Osteocyte (in vitro differentiated cells): Measurements from ENCODE around the gene CRYBB1. TPM values are rescaled to one million over a fixed set of nuclear protein-coding genes. Genes with fewer than 3 reads are reported as not detected.

Experiments used
- DNase-seq: peaks from one replicate; pipeline ENCODE4 v3.0.0; 2021; ENCODE audit warnings: mixed read lengths; ENCODE audit not compliant: unreplicated experiment; ENCODE audit errors: extremely low spot score
- H3K27ac Mint-ChIP-seq: one replicate; pipeline ENCODE4 v1.8.0; 2021; ENCODE audit warnings: mild to moderate bottlenecking, mixed read lengths; ENCODE audit not compliant: unreplicated experiment
- H3K27me3 Mint-ChIP-seq: one replicate; pipeline ENCODE4 v1.8.0; 2021; ENCODE audit warnings: mixed read lengths; ENCODE audit not compliant: unreplicated experiment
- H3K36me3 Mint-ChIP-seq: one replicate; pipeline ENCODE4 v1.8.0; 2021; ENCODE audit warnings: mixed read lengths; ENCODE audit not compliant: unreplicated experiment
- H3K4me1 Mint-ChIP-seq: one replicate; pipeline ENCODE4 v1.8.0; 2021; ENCODE audit warnings: mixed read lengths; ENCODE audit not compliant: unreplicated experiment
- H3K4me3 Mint-ChIP-seq: one replicate; pipeline ENCODE4 v1.8.0; 2021; ENCODE audit warnings: mild to moderate bottlenecking, moderate library complexity, mixed read lengths; ENCODE audit not compliant: unreplicated experiment
- H3K9me3 Mint-ChIP-seq: one replicate; pipeline ENCODE4 v1.8.0; 2021; ENCODE audit warnings: mixed read lengths; ENCODE audit not compliant: unreplicated experiment
- total RNA-seq: library from RNA; stranded (reverse); gene quantifications from 2 replicates; pipeline ENCODE4 v1.2.1, GENCODE V29; 2021
- TF ChIP-seq, protein P1 (sequence below): fragments of 200-600 bp; sonication (generic); IDR thresholded peaks from 2 replicates; pipeline ENCODE4 v1.5.0; 2021; ENCODE audit warnings: antibody characterized with exemption, mild to moderate bottlenecking, moderate library complexity

The CRYBB1 gene
- total RNA-seq, 1 donor from 2014 or later, result not detected

DNA sequence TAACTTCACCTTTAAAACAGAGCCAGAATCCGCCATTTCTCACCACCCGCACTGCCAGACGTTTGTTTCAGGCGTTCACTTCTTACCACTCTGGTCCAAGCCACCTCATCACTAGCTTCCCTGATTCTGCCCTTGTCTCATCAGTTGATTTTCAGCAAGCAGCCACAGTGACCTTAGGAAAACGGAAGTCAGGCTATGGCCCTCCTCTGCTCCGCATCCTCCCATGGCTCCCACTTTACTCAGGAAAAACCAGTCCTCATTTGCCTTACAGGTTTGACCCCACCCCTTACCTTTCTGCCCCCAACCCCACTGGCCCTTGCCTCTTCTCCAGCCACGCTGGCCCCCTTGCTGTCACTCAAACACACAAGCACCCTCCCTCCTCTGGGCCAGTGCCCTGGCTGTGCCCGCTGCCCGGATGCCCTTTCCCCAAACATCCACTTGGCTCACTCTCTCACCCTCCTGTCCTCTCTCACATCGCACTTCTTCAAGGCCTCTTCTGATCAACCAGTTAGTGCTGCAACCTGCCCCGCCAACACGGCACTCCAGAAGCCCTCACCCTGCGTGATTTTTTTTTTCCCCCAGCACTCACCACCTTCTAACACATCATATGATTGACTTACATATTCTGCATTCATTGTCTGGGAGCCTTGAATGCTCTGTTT, 46.8 kb downstream of the CRYBB1 start:
- H3K27me3 Mint-ChIP-seq, result no peaks in the 10 kb centered on the region
- no peak overlapping the region for H3K27ac Mint-ChIP-seq
- no peak for DNase-seq
- H3K4me3 Mint-ChIP-seq, result no peak overlapping the region
- H3K4me1 Mint-ChIP-seq, result peaks cover 4% of the 10 kb centered on the region
- H3K9me3 Mint-ChIP-seq, result no peaks in the 10 kb centered on the region
- peaks cover 4% of the 10 kb centered on the region for H3K36me3 Mint-ChIP-seq
- TF ChIP-seq, protein P1, sequence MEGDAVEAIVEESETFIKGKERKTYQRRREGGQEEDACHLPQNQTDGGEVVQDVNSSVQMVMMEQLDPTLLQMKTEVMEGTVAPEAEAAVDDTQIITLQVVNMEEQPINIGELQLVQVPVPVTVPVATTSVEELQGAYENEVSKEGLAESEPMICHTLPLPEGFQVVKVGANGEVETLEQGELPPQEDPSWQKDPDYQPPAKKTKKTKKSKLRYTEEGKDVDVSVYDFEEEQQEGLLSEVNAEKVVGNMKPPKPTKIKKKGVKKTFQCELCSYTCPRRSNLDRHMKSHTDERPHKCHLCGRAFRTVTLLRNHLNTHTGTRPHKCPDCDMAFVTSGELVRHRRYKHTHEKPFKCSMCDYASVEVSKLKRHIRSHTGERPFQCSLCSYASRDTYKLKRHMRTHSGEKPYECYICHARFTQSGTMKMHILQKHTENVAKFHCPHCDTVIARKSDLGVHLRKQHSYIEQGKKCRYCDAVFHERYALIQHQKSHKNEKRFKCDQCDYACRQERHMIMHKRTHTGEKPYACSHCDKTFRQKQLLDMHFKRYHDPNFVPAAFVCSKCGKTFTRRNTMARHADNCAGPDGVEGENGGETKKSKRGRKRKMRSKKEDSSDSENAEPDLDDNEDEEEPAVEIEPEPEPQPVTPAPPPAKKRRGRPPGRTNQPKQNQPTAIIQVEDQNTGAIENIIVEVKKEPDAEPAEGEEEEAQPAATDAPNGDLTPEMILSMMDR, result no peak

DNA sequence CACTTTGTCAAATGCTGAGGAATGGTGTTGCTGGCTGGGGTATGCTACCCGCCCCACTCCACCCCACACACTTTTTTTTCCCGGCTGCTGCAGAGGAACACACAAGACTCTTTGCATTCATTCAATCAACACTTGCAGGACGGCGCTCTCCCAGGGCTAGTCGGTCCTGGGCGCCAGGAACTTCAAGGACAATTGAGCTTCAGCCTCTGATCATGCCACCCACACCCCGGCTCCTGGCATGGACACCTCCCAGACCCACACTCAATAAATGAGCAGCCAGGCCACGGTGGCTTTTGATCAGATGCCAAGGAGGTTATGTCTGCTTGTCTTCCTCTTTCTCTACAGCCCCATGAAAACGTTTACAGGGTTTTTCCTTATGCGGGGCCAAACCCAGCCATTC, 47.7 kb downstream of the CRYBB1 start:
- Mint-ChIP-seq H3K9me3 (no peaks in the 10 kb centered on the region), H3K4me1 (peaks cover 4% of the 10 kb centered on the region), H3K4me3 (no peak overlapping the region), H3K36me3 (peaks cover 4% of the 10 kb centered on the region), H3K27ac (no peak overlapping the region), H3K27me3 (no peaks in the 10 kb centered on the region)
- TF ChIP-seq, protein P1, result no peak
- no peak for DNase-seq

DNA sequence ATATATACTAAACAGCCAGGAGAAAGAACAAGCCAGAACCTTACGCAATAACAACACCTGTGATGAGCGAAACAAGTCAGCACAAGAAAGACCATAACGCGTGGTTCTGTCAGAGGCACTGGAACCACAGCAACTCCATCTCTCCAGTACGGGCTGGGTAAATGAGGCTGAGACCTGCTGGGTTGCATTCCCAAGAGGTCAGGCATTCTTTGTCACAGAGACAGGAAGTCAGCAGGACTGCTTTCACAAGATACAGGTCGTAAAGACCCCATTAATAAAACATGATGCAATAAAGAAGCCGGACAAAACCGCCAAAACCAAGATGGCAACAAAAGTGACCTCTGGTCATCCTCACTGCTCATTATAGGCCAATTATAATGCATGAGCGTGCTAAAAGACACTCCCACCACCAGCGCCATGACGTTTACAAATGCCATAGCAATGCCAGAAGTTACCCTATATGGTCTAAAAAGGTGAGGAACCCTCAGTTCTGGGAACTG, 49.6 kb downstream of the CRYBB1 start:
- H3K9me3 Mint-ChIP-seq, result no peaks in the 10 kb centered on the region

DNA sequence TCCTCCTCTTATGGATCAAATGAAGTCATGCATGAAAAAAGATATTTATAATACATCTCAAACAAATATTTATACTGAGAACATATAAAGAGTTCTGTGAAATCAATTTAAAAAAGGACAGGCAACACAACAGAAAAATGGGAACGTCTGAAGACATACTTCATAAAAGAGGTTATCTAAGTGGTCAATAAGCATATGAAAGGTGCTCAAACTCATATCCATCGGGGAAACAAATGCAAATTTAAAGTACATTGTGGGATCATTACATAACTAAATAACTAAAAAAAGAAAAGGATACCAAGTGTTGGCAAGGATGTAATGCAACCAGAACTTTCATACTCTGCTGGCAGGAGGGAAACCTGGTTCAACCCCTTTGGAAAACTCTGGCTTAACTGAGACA, 50.2 kb downstream of the CRYBB1 start:
- Mint-ChIP-seq H3K4me1 (peaks cover 4% of the 10 kb centered on the region), H3K27ac (no peak overlapping the region), H3K9me3 (no peaks in the 10 kb centered on the region), H3K27me3 (no peaks in the 10 kb centered on the region), H3K36me3 (peaks cover 2% of the 10 kb centered on the region), H3K4me3 (no peak overlapping the region)
- no peak for DNase-seq
- TF ChIP-seq, protein P1, result no peak

More for the DNA sequence above, 49.6 kb downstream of the CRYBB1 start:
- DNase-seq, result no peak
- Mint-ChIP-seq H3K27me3 (no peaks in the 10 kb centered on the region), H3K4me3 (no peak overlapping the region), H3K36me3 (peaks cover 4% of the 10 kb centered on the region), H3K27ac (no peak overlapping the region), H3K4me1 (peaks cover 4% of the 10 kb centered on the region)
- TF ChIP-seq, protein P1, result no peak

DNA sequence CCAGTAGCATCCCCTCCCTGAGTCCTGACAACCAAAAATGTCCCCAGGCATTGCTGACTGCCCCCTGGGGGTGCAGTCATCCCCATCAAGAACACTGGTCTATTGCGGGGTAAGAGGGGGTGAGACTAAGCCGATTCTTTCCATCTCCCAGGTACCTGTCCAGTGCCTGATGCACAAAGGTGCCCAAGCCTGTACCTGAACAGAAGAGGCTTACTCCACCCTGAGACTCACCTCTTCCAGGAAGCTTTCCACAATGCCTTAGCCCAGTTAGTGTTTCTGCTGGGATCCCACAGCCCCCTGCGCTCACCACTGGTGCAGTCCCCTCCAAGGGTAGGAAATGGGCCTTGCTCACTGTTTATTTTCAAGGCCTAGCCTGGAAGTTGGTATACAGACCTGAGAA, 50.8 kb downstream of the CRYBB1 start:
- no peak for DNase-seq
- H3K36me3 Mint-ChIP-seq, result peaks cover 1% of the 10 kb centered on the region
- H3K27me3 Mint-ChIP-seq, result no peaks in the 10 kb centered on the region
- H3K4me3 Mint-ChIP-seq, result no peak overlapping the region
- TF ChIP-seq, protein P1, result no peak
- no peaks in the 10 kb centered on the region for H3K9me3 Mint-ChIP-seq
- no peak overlapping the region for H3K27ac Mint-ChIP-seq
- peaks cover 4% of the 10 kb centered on the region for H3K4me1 Mint-ChIP-seq
